Activated CD8-positive, alpha-beta T cell treated with anti-CD3 and anti-CD28 coated beads, Interleukin-2, amount 10 ng/mL, durations not matched to agents 7 days and 5 days (primary cell): ENCODE data around the gene MFSD11. TPM values are rescaled to one million over a fixed set of nuclear protein-coding genes. Genes with fewer than 3 reads are reported as not detected.
A peak's percentile ranks its signal among the peaks of the same experiment; 100 is the strongest.
"Not testable (repeated sequence)": the region's sequence is repeated elsewhere in the genome, so short reads cannot be mapped to it uniquely, and the experiment has no call there.

Source experiments
- ATAC-seq: fragments of 150-1000 bp; cut with Tn5 transposase; one replicate; pipeline ENCODE4 v1.10.0; 2021; ENCODE audit warnings: moderate library complexity
- CTCF ChIA-PET: fragments of 350-600 bp; sonication (Branson Sonifier 250); formaldehyde crosslinking; loops from one replicate; lab custom pipeline; 2021; ENCODE audit warnings: antibody characterized with exemption; lab: Charles Lee
- POLR2A ChIA-PET: fragments of 350-600 bp; sonication (Branson Sonifier 250); formaldehyde crosslinking; loops from one replicate; lab custom pipeline; 2021; ENCODE audit warnings: antibody characterized with exemption; lab: Charles Lee
- DNase-seq: peaks from one replicate; pipeline ENCODE4 v3.0.0-alpha.2; 2020
- H3K27ac Mint-ChIP-seq: one replicate; pipeline ENCODE4 v1.8.0; 2021; ENCODE audit warnings: mild to moderate bottlenecking, mixed read lengths
- H3K27me3 Mint-ChIP-seq: one replicate; pipeline ENCODE4 v1.8.0; 2021; ENCODE audit warnings: low read depth, mixed read lengths
- H3K36me3 Mint-ChIP-seq: one replicate; pipeline ENCODE4 v1.8.0; 2021; ENCODE audit warnings: low read depth, mixed read lengths
- H3K4me1 Mint-ChIP-seq: one replicate; pipeline ENCODE4 v1.8.0; 2021; ENCODE audit warnings: low read depth, mixed read lengths
- H3K4me3 Mint-ChIP-seq: one replicate; pipeline ENCODE4 v1.8.0; 2021; ENCODE audit warnings: mild to moderate bottlenecking, mixed read lengths
- H3K9me3 Mint-ChIP-seq: one replicate; pipeline ENCODE4 v1.8.0; 2022; ENCODE audit warnings: mixed read lengths; ENCODE audit not compliant: insufficient read depth
- total RNA-seq, 2 experiments: library from RNA; stranded (reverse); gene quantifications; one replicate each; pipeline ENCODE4 v1.2.3, GENCODE V29; 2021

Gene MFSD11
- total RNA-seq, 2 experiments from 2014 or later: 22.1 to 22.8 TPM

DNA sequence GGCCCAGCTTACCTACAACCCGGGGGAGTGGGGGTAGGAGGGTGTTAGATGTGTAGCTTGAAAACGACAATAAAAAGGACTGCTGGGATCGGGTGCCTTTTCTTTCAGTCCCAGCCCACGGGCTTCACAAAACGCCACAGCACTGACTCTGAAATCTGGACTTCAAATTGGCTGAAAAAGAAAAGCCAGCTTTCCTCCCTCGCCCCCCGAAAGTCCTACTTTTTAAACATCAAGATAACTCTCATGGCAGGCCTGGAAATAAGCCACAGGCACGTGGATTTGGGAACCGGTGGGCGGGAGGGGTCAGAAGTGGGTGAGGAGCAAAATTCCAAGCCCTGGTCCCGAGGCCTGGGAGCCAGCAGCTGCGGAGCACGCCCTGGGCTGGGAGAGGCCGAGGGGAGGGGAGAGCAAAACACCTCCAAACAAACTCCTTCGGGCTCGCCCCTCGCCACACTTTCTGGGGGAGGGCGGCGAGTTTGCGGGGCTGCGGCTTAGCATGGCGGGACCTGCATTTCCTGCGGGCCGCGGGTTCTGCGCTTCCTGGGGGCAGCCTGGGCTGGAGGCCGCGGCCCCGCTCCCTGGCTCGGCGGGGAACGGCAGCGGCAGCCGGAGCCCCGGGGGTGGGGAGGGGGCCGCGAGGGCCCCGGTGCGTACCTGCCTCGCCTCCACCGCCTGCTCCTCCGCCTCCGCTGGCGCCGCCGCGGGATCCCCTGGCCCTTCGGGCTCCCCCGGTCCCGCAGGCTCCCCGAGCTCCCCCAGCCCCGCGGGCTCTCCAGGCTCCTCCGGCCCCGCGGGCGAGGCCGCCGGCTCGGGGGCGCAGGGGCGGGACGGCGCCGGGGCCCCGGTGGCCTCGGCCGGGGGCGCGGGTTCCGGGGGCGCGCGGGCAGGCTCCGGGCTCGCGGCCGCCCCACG lies 27.7 kb upstream of the MFSD11 start:
- H3K27me3 Mint-ChIP-seq, H3K9me3 Mint-ChIP-seq, H3K27ac Mint-ChIP-seq, POLR2A ChIA-PET: not testable (repeated sequence)
- ATAC-seq (peak; percentile 28), DNase-seq (peak; percentile 36)
- H3K4me3 Mint-ChIP-seq: peak overlapping the region; percentile 64
- CTCF ChIA-PET: interaction anchor here (1.1 to 2.5 kb wide), 2 partner anchors 28 to 86 kb away, joined by 3 to 11 read pairs; no protein-coding TSS in a partner anchor
- H3K36me3 Mint-ChIP-seq: peaks cover 16% of the 10 kb centered on the region
- H3K4me1 Mint-ChIP-seq: peaks cover 41% of the 10 kb centered on the region

GRCh38 chr17:76710863-76711611 lies 26.9 kb upstream of the MFSD11 start, which contains the start of gene MXRA7:
MXRA7 (minus strand) TSS chr17:76710965; CDS start chr17:76710946, 19 bp downstream.
- peak; percentile 66 for DNase-seq
- Mint-ChIP-seq H3K27ac (peak within 1 kb of the TSS; percentile 55), H3K4me1 (peaks cover 49% of the 10 kb centered on the region), H3K9me3 (no peaks in the 10 kb centered on the region), H3K36me3 (peaks cover 23% of the 10 kb centered on the region), H3K4me3 (peak within 1 kb of the TSS; percentile 68), H3K27me3 (peaks cover 5% of the 10 kb centered on the region)
- ChIA-PET CTCF (interaction anchor here (0.8 to 7.1 kb wide), 4 partner anchors 9 to 346 kb away, joined by 3 to 126 read pairs (median 3); partner anchors contain the start of genes JMJD6 and METTL23), POLR2A (interaction anchor here (0.5 to 2.0 kb wide), 3 partner anchors 39 to 346 kb away, joined by 5 to 7 read pairs (median 5); no protein-coding TSS in a partner anchor)
- ATAC-seq: peak; percentile 65

GRCh38 chr17:76712321-76712720 lies 25.6 kb upstream of the MFSD11 start:
- peaks cover 35% of the 10 kb centered on the region for H3K36me3 Mint-ChIP-seq
- not testable (repeated sequence) for DNase-seq, H3K4me3 Mint-ChIP-seq, H3K27me3 Mint-ChIP-seq, ATAC-seq, H3K9me3 Mint-ChIP-seq, H3K27ac Mint-ChIP-seq
- CTCF ChIA-PET: interaction anchor here (0.9 to 7.1 kb wide), 8 partner anchors 10 to 344 kb away, joined by 3 to 126 read pairs (median 6); partner anchors contain the start of genes JMJD6, METTL23, MFSD11 and SRSF2
- POLR2A ChIA-PET: interaction anchor here (0.6 to 2.0 kb wide), 3 partner anchors 25 to 155 kb away, joined by 3 to 7 read pairs (median 5); partner anchors contain the start of gene SRSF2
- peaks cover 60% of the 10 kb centered on the region for H3K4me1 Mint-ChIP-seq

DNA sequence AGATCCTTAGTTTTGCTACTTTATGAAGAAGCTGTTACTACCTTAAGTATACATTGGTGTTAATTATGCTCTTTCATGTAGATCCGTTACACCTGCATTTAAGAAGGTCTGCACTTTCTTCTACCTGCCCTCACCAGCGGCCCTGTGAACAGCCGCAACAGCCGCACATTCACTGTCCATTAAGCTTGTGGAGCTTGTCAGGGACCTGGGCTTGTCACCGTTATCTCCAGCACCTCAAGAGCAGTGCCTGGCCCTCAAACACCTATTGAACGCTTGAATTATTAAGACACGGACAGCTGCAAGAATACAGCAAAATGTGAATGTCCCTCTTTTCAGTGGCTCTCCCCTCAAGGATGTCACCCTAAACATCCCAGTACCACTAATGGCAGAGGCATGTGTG lies 24.2 kb upstream of the MFSD11 start:
- ATAC-seq (no peak), DNase-seq (no peak)
- no peak overlapping the region for H3K27ac Mint-ChIP-seq
- CTCF ChIA-PET: interaction anchor here (0.8 to 7.1 kb wide), 28 partner anchors 10 to 374 kb away, joined by 3 to 126 read pairs (median 4); partner anchors contain the start of genes JMJD6, METTL23, MFSD11 and SRSF2
- POLR2A ChIA-PET: interaction anchor here (0.9 to 6.1 kb wide), 8 partner anchors 9 to 360 kb away, joined by 3 to 66 read pairs (median 5); partner anchors contain the start of genes JMJD6, METTL23, PRPSAP1 and SRSF2
- no peak overlapping the region for H3K4me3 Mint-ChIP-seq
- H3K36me3 Mint-ChIP-seq: peaks cover 46% of the 10 kb centered on the region
- peaks cover 64% of the 10 kb centered on the region for H3K4me1 Mint-ChIP-seq
- no peaks in the 10 kb centered on the region for H3K9me3 Mint-ChIP-seq
- peaks cover 5% of the 10 kb centered on the region for H3K27me3 Mint-ChIP-seq

DNA sequence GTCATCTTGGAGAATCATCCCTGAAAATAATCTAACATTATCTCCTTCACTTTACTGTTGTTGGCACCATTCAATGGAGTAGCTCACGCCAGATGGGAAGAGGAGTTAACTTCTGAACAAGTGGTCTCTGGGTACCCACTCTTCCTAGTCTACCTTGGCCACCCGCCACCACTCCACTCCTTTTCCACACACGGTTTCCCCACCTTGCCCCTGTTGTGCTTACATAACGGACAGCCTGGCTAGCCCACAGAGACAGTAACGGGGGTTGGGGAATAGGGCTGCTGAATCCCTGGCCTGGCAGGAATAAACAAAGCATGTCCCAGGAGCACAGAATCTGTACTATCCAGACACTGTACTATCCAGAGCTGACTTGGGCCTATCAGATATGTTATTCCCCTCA lies 23.6 kb upstream of the MFSD11 start:
- ChIA-PET CTCF (interaction anchor here (0.8 to 7.1 kb wide), 18 partner anchors 11 to 373 kb away, joined by 3 to 126 read pairs (median 4); partner anchors contain the start of genes JMJD6, METTL23, MFSD11 and SRSF2), POLR2A (interaction anchor here (0.9 to 6.1 kb wide), 4 partner anchors 12 to 156 kb away, joined by 3 to 66 read pairs (median 6); partner anchors contain the start of genes JMJD6 and METTL23)
- Mint-ChIP-seq H3K4me1 (peaks cover 65% of the 10 kb centered on the region), H3K4me3 (no peak overlapping the region), H3K9me3 (no peaks in the 10 kb centered on the region), H3K36me3 (peaks cover 50% of the 10 kb centered on the region), H3K27ac (no peak overlapping the region), H3K27me3 (peaks cover 3% of the 10 kb centered on the region)
- ATAC-seq (no peak), DNase-seq (no peak)

- DNase-seq (peak; percentile 87), ATAC-seq (no peak)
- no peaks in the 10 kb centered on the region for H3K9me3 Mint-ChIP-seq
- peaks cover 56% of the 10 kb centered on the region for H3K36me3 Mint-ChIP-seq
- ChIA-PET CTCF (interaction anchor here (1.0 to 7.1 kb wide), 12 partner anchors 11 to 192 kb away, joined by 3 to 126 read pairs (median 17); partner anchors contain the start of genes JMJD6, METTL23, MFSD11 and SRSF2), POLR2A (interaction anchor here (0.5 to 6.1 kb wide), 5 partner anchors 12 to 44 kb away, joined by 3 to 66 read pairs (median 5); partner anchors contain the start of genes JMJD6 and METTL23)
- no peaks in the 10 kb centered on the region for H3K27me3 Mint-ChIP-seq
- peaks cover 62% of the 10 kb centered on the region for H3K4me1 Mint-ChIP-seq
- peak overlapping the region; percentile 91 for H3K27ac Mint-ChIP-seq
- peak overlapping the region; percentile 7 for H3K4me3 Mint-ChIP-seq
These were observed 23.0 kb upstream of the MFSD11 start for GRCh38 chr17:76714822-76715495.

- Mint-ChIP-seq H3K27me3 (no peaks in the 10 kb centered on the region), H3K9me3 (no peaks in the 10 kb centered on the region), H3K4me1 (peaks cover 63% of the 10 kb centered on the region), H3K4me3 (peak overlapping the region; percentile 7), H3K36me3 (peaks cover 61% of the 10 kb centered on the region), H3K27ac (peak overlapping the region; percentile 91)
- DNase-seq (no peak), ATAC-seq (no peak)
- CTCF ChIA-PET: interaction anchor here (1.0 to 7.1 kb wide), 9 partner anchors 11 to 193 kb away, joined by 3 to 126 read pairs (median 19); partner anchors contain the start of genes JMJD6, METTL23, MFSD11 and SRSF2
- POLR2A ChIA-PET: interaction anchor here (0.5 to 6.1 kb wide), 4 partner anchors 11 to 37 kb away, joined by 3 to 66 read pairs (median 5); partner anchors contain the start of genes JMJD6 and METTL23
These were observed 22.5 kb upstream of the MFSD11 start for GRCh38 chr17:76715496-76715830.

GRCh38 chr17:76716146-76716838 lies 21.6 kb upstream of the MFSD11 start:
- DNase-seq (peak; percentile 90), ATAC-seq (peak; percentile 87)
- no peaks in the 10 kb centered on the region for H3K27me3 Mint-ChIP-seq
- peak overlapping the region; percentile 91 for H3K27ac Mint-ChIP-seq
- POLR2A ChIA-PET: interaction anchor here (1.1 to 6.1 kb wide), 5 partner anchors 10 to 372 kb away, joined by 3 to 66 read pairs (median 7); partner anchors contain the start of genes JMJD6, METTL23, MFSD11 and SRSF2
- peak overlapping the region; percentile 46 for H3K4me3 Mint-ChIP-seq
- peaks cover 69% of the 10 kb centered on the region for H3K36me3 Mint-ChIP-seq
- peaks cover 67% of the 10 kb centered on the region for H3K4me1 Mint-ChIP-seq
- CTCF ChIA-PET: interaction anchor here (0.8 to 7.1 kb wide), 10 partner anchors 8 to 217 kb away, joined by 3 to 126 read pairs (median 4); partner anchors contain the start of genes JMJD6, METTL23, MFSD11 and SRSF2
- no peaks in the 10 kb centered on the region for H3K9me3 Mint-ChIP-seq

DNA sequence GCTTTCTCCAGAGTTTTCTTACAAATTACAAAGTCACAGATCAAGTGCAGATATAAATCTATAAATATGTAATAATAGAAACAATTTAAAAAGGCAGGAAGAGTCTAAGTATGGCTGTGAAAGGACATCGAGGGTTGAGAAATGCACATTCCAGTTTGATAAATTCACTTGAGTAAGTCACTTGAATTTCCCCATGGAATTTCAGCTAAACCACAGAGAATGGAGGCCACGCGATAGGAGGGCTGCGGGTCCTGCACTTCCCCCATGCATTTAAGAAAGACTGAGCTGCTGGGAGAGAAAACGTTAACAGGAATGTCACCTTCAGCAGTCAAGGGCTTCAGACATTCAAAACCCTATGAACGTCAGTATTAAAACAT lies 21.1 kb upstream of the MFSD11 start:
- Mint-ChIP-seq H3K36me3 (peaks cover 74% of the 10 kb centered on the region), H3K4me3 (no peak overlapping the region), H3K27me3 (no peaks in the 10 kb centered on the region), H3K9me3 (no peaks in the 10 kb centered on the region), H3K27ac (peak overlapping the region; percentile 91), H3K4me1 (peaks cover 68% of the 10 kb centered on the region)
- ATAC-seq (no peak), DNase-seq (no peak)
- ChIA-PET CTCF (interaction anchor here (0.8 to 7.1 kb wide), 10 partner anchors 9 to 218 kb away, joined by 3 to 126 read pairs (median 4); partner anchors contain the start of genes JMJD6, METTL23, MFSD11 and SRSF2), POLR2A (interaction anchor here (0.9 to 6.1 kb wide), 6 partner anchors 10 to 371 kb away, joined by 3 to 66 read pairs (median 6); partner anchors contain the start of genes JMJD6, METTL23, MFSD11 and SRSF2)
